GM12864 (cell line): Measurements from ENCODE around the gene SARNP.

Experiments
- DNase-seq: peaks from one replicate; pipeline ENCODE4 v3.0.0-alpha.2; 2011; ENCODE audit warnings: low read depth
- H3K4me3 ChIP-seq: 2 replicates; pipeline ENCODE4 v1.5.1; 2011; ENCODE audit warnings: mild to moderate bottlenecking, low read depth, low read length, control low read depth
- TF ChIP-seq, protein P1 (sequence below): IDR thresholded peaks from 2 replicates; pipeline ENCODE4 v1.5.1; 2011; ENCODE audit warnings: low read depth, mild to moderate bottlenecking, moderate library complexity, low read length, control low read depth, inconsistent platforms; ENCODE audit errors: missing control alignments

Gene SARNP

DNA sequence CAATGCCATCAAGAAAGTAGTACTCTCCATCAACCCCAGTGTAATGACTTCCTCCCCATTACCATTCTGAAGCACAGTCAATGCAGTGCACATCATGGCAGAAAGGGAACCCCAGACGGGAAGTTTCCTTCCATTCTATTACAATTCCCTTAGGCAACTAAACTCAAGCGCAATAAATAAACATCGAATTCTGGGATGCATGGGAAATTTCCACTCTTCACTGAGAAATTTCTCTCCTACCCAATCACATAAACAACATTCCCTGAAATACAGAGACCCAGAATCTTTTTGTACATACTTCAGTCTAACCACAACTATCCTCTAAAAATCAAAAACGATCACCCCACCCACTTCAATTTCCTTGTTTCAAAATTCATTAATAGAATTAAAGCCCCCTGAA lies 20.0 kb downstream of the SARNP start:
- no peak for DNase-seq
- TF ChIP-seq, protein P1, sequence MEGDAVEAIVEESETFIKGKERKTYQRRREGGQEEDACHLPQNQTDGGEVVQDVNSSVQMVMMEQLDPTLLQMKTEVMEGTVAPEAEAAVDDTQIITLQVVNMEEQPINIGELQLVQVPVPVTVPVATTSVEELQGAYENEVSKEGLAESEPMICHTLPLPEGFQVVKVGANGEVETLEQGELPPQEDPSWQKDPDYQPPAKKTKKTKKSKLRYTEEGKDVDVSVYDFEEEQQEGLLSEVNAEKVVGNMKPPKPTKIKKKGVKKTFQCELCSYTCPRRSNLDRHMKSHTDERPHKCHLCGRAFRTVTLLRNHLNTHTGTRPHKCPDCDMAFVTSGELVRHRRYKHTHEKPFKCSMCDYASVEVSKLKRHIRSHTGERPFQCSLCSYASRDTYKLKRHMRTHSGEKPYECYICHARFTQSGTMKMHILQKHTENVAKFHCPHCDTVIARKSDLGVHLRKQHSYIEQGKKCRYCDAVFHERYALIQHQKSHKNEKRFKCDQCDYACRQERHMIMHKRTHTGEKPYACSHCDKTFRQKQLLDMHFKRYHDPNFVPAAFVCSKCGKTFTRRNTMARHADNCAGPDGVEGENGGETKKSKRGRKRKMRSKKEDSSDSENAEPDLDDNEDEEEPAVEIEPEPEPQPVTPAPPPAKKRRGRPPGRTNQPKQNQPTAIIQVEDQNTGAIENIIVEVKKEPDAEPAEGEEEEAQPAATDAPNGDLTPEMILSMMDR = no peak

DNA sequence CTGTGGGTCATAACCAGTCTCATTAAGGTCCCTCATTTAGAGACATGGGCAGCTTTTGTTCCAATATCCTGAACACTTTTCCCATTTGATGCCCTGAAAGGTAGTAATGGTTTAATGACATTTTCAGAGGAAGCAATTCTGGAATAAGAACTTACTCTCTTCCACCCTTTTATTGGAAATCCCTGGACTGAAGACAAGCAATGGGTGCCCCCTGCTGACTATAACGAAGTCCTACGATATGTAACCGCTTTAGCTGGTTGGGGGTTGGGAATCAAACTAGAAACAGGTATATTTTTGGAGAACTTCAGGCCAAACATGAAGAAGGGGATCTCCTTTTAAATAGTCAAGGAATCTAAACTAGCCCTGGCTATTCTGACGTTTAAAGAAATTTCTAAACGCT lies 20.5 kb downstream of the SARNP start:
- no peak for DNase-seq
- H3K4me3 ChIP-seq = no peak overlapping the region
- TF ChIP-seq, protein P1 = no peak

More for the DNA sequence above, 20.0 kb downstream of the SARNP start:
- no peak overlapping the region for H3K4me3 ChIP-seq

- DNase-seq = no peak
- H3K4me3 ChIP-seq = no peak overlapping the region
- TF ChIP-seq, protein P1 = no peak
Measured at GRCh38 chr12:55795950-55796349, 21.6 kb downstream of the SARNP start.

DNA sequence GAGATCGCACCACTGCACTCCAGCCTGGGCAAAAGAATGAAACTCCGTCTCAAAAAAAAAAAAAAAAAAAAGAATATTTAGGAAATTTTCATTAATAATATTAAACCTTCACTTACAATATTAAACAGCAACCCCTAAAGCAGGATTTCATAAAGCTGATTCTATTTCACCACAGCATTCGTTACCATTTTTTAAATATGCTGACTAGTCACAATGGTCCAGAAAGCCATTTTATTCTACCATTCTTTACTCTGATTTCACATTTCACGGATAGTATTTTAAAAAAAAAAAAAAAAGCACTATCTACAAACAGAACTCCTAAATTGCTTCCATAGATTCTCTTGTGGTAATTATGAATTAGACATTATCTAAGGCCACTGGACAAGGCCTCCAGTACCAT lies 27.6 kb downstream of the SARNP start:
- TF ChIP-seq, protein P1 = no peak
- H3K4me3 ChIP-seq = no peak overlapping the region
- DNase-seq = no peak

GRCh38 chr12:55789171-55789570 lies 28.4 kb downstream of the SARNP start:
- DNase-seq = no peak
- TF ChIP-seq, protein P1 = no peak
- H3K4me3 ChIP-seq = no peak overlapping the region

GRCh38 chr12:55788546-55788945 lies 29.0 kb downstream of the SARNP start:
- H3K4me3 ChIP-seq = no peak overlapping the region
- TF ChIP-seq, protein P1 = no peak
- DNase-seq = no peak

- H3K4me3 ChIP-seq = no peak overlapping the region
- no peak for DNase-seq
- TF ChIP-seq, protein P1 = no peak
Measured at GRCh38 chr12:55780685-55781084, 36.8 kb downstream of the SARNP start.
